Caco-2 (cell line): ENCODE measurements around the gene NFKB2. TPM values are rescaled to one million over a fixed set of nuclear protein-coding genes. Genes with fewer than 3 reads are reported as not detected.

Experiments
- BruUV-seq: library from RNA; stranded (reverse); fragments of 400-500 nt; replicated peaks from 2 replicates; lab custom pipeline; 2021; lab: Mats Ljungman, UMichigan
- CTCF ChIA-PET: fragments of 300-600 bp; sonication (Branson Sonifier 250); formaldehyde crosslinking; loops from one replicate; lab custom pipeline; 2022; ENCODE audit warnings: antibody characterized with exemption; lab: Charles Lee
- POLR2A ChIA-PET: fragments of 300-600 bp; sonication (Branson Sonifier 250); formaldehyde crosslinking; loops from one replicate; lab custom pipeline; 2022; ENCODE audit warnings: antibody characterized with exemption; lab: Charles Lee
- DNase-seq, 2 experiments: peaks; one replicate each; pipeline versions ENCODE4 v3.0.0 to v3.0.0-alpha.2; 2020 to 2022
- H3K27me3 ChIP-seq: replicated peaks from 2 replicates; pipeline ENCODE4 v1.6.0; 2011; ENCODE audit warnings: low read length; ENCODE audit not compliant: control insufficient read depth, insufficient read depth
- H3K36me3 ChIP-seq: 2 replicates; pipeline ENCODE4 v1.5.1; 2011; ENCODE audit warnings: low read length; ENCODE audit not compliant: control insufficient read depth, insufficient read depth
- H3K4me1 ChIP-seq: fragments of 250-450 bp; sonication (Bioruptor Pico); 2 replicates; pipeline ENCODE4 v1.5.1; 2020; ENCODE audit warnings: mild to moderate bottlenecking
- H3K4me3 ChIP-seq: 2 replicates; pipeline ENCODE4 v1.5.1; 2011; ENCODE audit warnings: low read depth, mild to moderate bottlenecking, control low read depth, low read length
- H3K9me3 ChIP-seq: fragments of 250-450 bp; sonication (Bioruptor Pico); 2 replicates; pipeline ENCODE4 v1.5.1; 2020; ENCODE audit warnings: mild to moderate bottlenecking, moderate library complexity
- H3K27ac Mint-ChIP-seq: one replicate; pipeline ENCODE4 v1.8.0; 2022; ENCODE audit warnings: mixed read lengths; ENCODE audit not compliant: unreplicated experiment
- H3K27me3 Mint-ChIP-seq: one replicate; pipeline ENCODE4 v1.8.0; 2022; ENCODE audit warnings: mixed read lengths; ENCODE audit not compliant: insufficient read depth, unreplicated experiment
- H3K36me3 Mint-ChIP-seq: one replicate; pipeline ENCODE4 v1.8.0; 2022; ENCODE audit warnings: mild to moderate bottlenecking, mixed read lengths; ENCODE audit not compliant: insufficient read depth, unreplicated experiment
- H3K4me1 Mint-ChIP-seq: one replicate; pipeline ENCODE4 v1.8.0; 2022; ENCODE audit warnings: low read depth, mixed read lengths; ENCODE audit not compliant: unreplicated experiment
- H3K4me3 Mint-ChIP-seq: one replicate; pipeline ENCODE4 v1.8.0; 2022; ENCODE audit warnings: mild to moderate bottlenecking, moderate library complexity, mixed read lengths; ENCODE audit not compliant: unreplicated experiment
- H3K9me3 Mint-ChIP-seq: one replicate; pipeline ENCODE4 v1.8.0; 2022; ENCODE audit warnings: mixed read lengths; ENCODE audit not compliant: unreplicated experiment
- intact Hi-C: fragments of 100-400 bp; cut with micrococcal nuclease; formaldehyde crosslinking; loops from one replicate; pipeline ENCODE4 v1.10.0; 2022; ENCODE audit not compliant: unreplicated experiment
- total RNA-seq: library from RNA; stranded (reverse); gene quantifications from 2 replicates; pipeline ENCODE4 v1.2.3, GENCODE V29; 2022
- TF ChIP-seq, protein P1 (sequence below), 2 experiments: fragments of 200-600 bp in 1 of 2; IDR thresholded peaks; 1 replicate in 1 of 2; 2 replicates in 1 of 2; pipeline versions ENCODE4 v1.5.1 to v1.8.0; 2011 to 2022; ENCODE audit warnings: antibody characterized with exemption in 1 of 2, control low read depth in 1 of 2, inconsistent platforms in 1 of 2, low read depth in 1 of 2, low read length in 1 of 2, mild to moderate bottlenecking in 1 of 2, moderate library complexity in 1 of 2; ENCODE audit not compliant: insufficient read depth in 1 of 2, severe bottlenecking in 1 of 2, unreplicated experiment in 1 of 2

The NFKB2 gene
- total RNA-seq, 1 experiment from 2014 or later: 36.5 TPM

DNA sequence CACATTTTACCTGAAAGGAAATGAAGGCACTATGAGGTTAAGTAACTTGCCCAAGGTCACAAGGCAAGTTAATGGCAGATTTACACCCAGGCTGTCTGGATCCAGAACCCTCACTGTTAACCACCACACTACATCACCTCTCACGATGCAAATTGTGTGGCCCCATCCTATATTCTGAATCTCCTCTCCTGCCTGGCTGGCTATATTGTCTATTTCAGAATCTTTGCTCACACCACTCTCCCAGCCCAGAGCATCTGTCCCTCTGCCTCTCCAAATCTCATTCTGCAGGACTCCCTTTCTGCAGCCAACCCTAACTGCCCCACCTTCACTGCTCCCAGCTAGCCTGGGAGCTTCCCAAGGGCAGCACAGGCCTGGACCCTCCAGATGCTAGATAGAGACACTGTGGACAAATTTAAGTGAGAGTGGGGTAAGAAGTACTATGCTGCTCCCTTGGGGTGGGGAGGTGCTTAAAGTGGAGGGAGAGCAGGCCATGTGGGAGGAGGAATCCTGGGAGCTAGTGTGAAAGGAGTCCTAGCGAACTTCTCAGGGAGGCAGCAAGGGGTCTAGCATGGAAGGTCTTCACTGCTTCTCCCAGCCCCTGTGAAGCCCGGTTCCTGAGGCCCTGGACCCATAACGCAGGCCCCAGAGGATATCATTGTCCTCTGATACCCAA, 36.1 kb downstream of the NFKB2 start:
- intact Hi-C loops: loop anchor here (1.0 to 2.0 kb wide), 5 partner anchors 9 to 71 kb away; partner anchors contain the start of genes ACTR1A and SUFU
- peak in 1 of 2 experiments; percentile 23 for DNase-seq
- CTCF ChIA-PET: interaction anchor here (1.0 to 2.2 kb wide), 5 partner anchors 10 to 202 kb away, joined by 3 to 37 read pairs (median 6); partner anchors contain the start of genes ACTR1A and FBXL15

DNA sequence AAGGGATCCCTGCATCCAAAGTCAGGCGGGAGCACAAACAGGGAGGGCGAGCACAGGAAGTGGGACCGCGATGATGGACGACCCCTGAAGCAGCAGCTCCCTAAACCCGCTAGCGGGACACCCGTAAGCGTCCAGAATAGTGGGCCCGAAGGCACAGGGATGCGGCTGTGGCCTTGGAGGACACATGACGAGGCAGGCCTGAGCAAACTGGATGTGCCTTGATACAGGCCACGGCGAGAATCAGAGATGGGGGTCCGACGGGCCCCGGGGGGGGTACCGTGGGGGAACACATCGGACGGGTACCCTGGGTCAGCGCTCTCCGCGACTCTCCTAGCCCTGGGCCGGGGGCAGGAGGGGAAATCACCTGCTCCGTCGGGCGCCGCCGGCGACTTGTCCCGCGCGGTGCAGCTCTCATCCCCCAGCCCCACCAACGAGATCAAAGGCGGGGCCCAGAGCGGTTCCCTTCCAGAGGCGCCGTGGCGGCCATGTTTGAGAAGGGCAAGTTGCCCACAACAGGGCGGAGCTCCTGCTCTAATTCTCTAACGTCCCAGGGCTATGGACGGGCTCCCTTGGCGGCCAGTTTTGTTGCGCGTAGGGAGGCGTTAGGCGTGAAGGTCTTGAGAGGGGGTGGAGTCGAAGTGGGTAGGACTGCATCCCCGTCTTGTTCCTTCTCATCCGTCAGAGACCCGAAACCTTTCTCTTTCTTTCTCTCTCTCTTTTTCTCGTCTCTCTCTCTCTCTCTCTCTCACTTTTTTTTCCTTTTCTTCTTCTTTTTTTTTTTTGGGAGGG, 36.9 kb downstream of the NFKB2 start, which contains the start of gene CUEDC2:
TSS of gene CUEDC2 (minus strand) at position 413 of the 789 bp plus-strand sequence. CDS start 7,386 bp downstream, outside the sequence.
- peak within 1 kb of the TSS; percentile 65 for H3K27ac Mint-ChIP-seq
- no peaks in the 10 kb centered on the region for H3K27me3 ChIP-seq
- no peaks in the 10 kb centered on the region for H3K9me3 ChIP-seq
- POLR2A ChIA-PET: interaction anchor here (0.6 to 2.2 kb wide), 11 partner anchors 10 to 209 kb away, joined by 3 to 21 read pairs (median 4); partner anchors contain the start of genes ACTR1A, C10orf95, FBXL15 and GBF1
- no peaks in the 10 kb centered on the region for H3K27me3 Mint-ChIP-seq
- intact Hi-C loops: loop anchor here (1.0 to 2.0 kb wide), 5 partner anchors 10 to 70 kb away; partner anchors contain the start of genes ACTR1A and SUFU
- TSS peak; percentile 43 for BruUV-seq
- H3K36me3 ChIP-seq: no peaks in the 10 kb centered on the region
- peak within 1 kb of the TSS; percentile 73 for H3K4me3 Mint-ChIP-seq
- no peaks in the 10 kb centered on the region for H3K9me3 Mint-ChIP-seq
- peaks cover 32% of the 10 kb centered on the region for H3K4me1 Mint-ChIP-seq
- peak; percentile 97 to 98 for DNase-seq
- H3K4me3 ChIP-seq: peak within 1 kb of the TSS; percentile 77
- TF ChIP-seq, protein P1, sequence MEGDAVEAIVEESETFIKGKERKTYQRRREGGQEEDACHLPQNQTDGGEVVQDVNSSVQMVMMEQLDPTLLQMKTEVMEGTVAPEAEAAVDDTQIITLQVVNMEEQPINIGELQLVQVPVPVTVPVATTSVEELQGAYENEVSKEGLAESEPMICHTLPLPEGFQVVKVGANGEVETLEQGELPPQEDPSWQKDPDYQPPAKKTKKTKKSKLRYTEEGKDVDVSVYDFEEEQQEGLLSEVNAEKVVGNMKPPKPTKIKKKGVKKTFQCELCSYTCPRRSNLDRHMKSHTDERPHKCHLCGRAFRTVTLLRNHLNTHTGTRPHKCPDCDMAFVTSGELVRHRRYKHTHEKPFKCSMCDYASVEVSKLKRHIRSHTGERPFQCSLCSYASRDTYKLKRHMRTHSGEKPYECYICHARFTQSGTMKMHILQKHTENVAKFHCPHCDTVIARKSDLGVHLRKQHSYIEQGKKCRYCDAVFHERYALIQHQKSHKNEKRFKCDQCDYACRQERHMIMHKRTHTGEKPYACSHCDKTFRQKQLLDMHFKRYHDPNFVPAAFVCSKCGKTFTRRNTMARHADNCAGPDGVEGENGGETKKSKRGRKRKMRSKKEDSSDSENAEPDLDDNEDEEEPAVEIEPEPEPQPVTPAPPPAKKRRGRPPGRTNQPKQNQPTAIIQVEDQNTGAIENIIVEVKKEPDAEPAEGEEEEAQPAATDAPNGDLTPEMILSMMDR (IDR thresholded peaks at IDR 0.05; ENCODE audit: insufficient read depth in 1 of 2, low read depth in 1 of 2, low read length in 1 of 2, severe bottlenecking in 1 of 2, unreplicated experiment in 1 of 2): no peak
- H3K36me3 Mint-ChIP-seq: no peaks in the 10 kb centered on the region
- peaks cover 11% of the 10 kb centered on the region for H3K4me1 ChIP-seq
- CTCF ChIA-PET: interaction anchor here (0.6 to 2.2 kb wide), 14 partner anchors 10 to 359 kb away, joined by 3 to 37 read pairs (median 4); partner anchors contain the start of genes ACTR1A, C10orf95 and FBXL15

More for the DNA sequence above, 36.1 kb downstream of the NFKB2 start:
- Histone ChIP-seq H3K4me3 (peak overlapping the region; percentile 77), H3K36me3 (no peaks in the 10 kb centered on the region), H3K27me3 (no peaks in the 10 kb centered on the region), H3K4me1 (peaks cover 11% of the 10 kb centered on the region), H3K9me3 (no peaks in the 10 kb centered on the region)
- Mint-ChIP-seq H3K36me3 (no peaks in the 10 kb centered on the region), H3K4me1 (peaks cover 28% of the 10 kb centered on the region), H3K4me3 (peak overlapping the region; percentile 73), H3K27me3 (no peaks in the 10 kb centered on the region), H3K9me3 (no peaks in the 10 kb centered on the region), H3K27ac (peak overlapping the region; percentile 65)
- no TSS peak for BruUV-seq
- POLR2A ChIA-PET: interaction anchor here (0.7 to 2.2 kb wide), 5 partner anchors 9 to 71 kb away, joined by 4 to 21 read pairs (median 6); partner anchors contain the start of genes ACTR1A, C10orf95, FBXL15 and NFKB2
- TF ChIP-seq, protein P1 (IDR thresholded peaks at IDR 0.05; ENCODE audit: insufficient read depth in 1 of 2, low read depth in 1 of 2, low read length in 1 of 2, severe bottlenecking in 1 of 2, unreplicated experiment in 1 of 2): no peak
